SK-N-SH (cell line): ENCODE measurements around the gene SPAG6.

Experiments used
- RAD21 ChIP-seq: IDR thresholded peaks from 2 replicates; pipeline ENCODE4 v1.6.1; 2012; ENCODE audit warnings: mild to moderate bottlenecking, low read length
- RFX5 ChIP-seq: IDR thresholded peaks from 2 replicates; pipeline ENCODE4 v1.6.1; 2012; ENCODE audit warnings: mild to moderate bottlenecking, improper control_type of control experiment, low read length
- USF2 ChIP-seq: fragments of 150-350 bp; IDR thresholded peaks from 2 replicates; pipeline ENCODE4 v1.6.1; 2017; ENCODE audit warnings: antibody characterized with exemption, low read length, low read depth, borderline replicate concordance
- YY1 ChIP-seq: IDR thresholded peaks from 2 replicates; pipeline ENCODE4 v1.4.0; 2012; ENCODE audit warnings: low read depth, mild to moderate bottlenecking

DNA sequence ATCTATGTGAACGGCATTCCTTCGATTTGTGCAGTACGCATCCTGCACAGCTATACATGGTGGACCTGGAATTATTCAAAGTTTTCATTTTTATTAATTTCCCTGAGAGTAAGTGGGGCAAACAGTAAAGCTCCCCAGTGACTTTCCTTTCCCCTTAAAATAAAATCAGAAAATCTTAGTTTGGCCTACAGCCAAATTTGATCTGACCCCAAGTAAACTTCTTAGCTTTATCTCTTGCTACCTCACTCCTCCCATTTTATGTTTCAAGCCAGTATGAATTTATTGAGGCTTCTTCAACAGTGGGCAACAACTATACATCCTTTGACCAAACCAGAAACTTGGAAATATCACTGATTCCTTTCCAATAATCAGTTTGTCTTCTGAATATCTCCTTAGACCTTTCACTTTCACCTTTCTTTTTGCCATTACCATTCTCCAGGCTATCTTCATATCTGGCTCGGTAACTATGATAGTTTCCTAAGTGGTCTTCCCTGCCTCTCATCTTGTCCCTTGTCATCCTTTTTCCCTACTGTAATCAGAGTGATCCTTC lies 11.1 kb downstream of the SPAG6 start:
- TF ChIP-seq RAD21: no peak
- TF ChIP-seq RFX5: no peak
- no peak for TF ChIP-seq USF2
- no peak for TF ChIP-seq YY1
